SK-N-SH treated with all-trans-retinoic acid at 6 μM for 48 hours (cell line): Measurements from ENCODE around the gene HOXA7.

Experiments
- ATAC-seq: fragments of 200-7000 bp; cut with Tn5 transposase; 3 replicates; pipeline ENCODE4 v1.9.1; 2020; ENCODE audit warnings: mild to moderate bottlenecking, moderate library complexity
- BACH2 ChIP-seq: fragments of 250-450 bp; sonication (Bioruptor Pico); IDR thresholded peaks from 2 replicates; pipeline ENCODE4 v1.9.0; 2021; ENCODE audit warnings: mild to moderate bottlenecking, borderline replicate concordance
- CREB5 ChIP-seq: fragments of 250-450 bp; sonication (Bioruptor Pico); IDR thresholded peaks from 2 replicates; pipeline ENCODE4 v1.5.1; 2020; ENCODE audit warnings: low read depth, mild to moderate bottlenecking, moderate library complexity
- CSDC2 ChIP-seq: fragments of 250-450 bp; sonication (Bioruptor Pico); IDR thresholded peaks from 2 replicates; pipeline ENCODE4 v1.5.0; 2020; ENCODE audit warnings: mild to moderate bottlenecking, moderate library complexity
- ESRRG ChIP-seq: fragments of 250-450 bp; sonication (Bioruptor Pico); IDR thresholded peaks from 2 replicates; pipeline ENCODE4 v1.6.1; 2021; ENCODE audit warnings: mild to moderate bottlenecking
- ISL1 ChIP-seq: fragments of 250-450 bp; sonication (Bioruptor Pico); IDR thresholded peaks from 2 replicates; pipeline ENCODE4 v2.1.2; 2022; ENCODE audit warnings: mild to moderate bottlenecking, moderate library complexity
- OSR1 ChIP-seq: fragments of 250-450 bp; sonication (Bioruptor Pico); IDR thresholded peaks from 2 replicates; pipeline ENCODE4 v1.8.0; 2022; ENCODE audit warnings: moderate library complexity, mild to moderate bottlenecking, inconsistent platforms
- PATZ1 ChIP-seq: fragments of 250-450 bp; sonication (Bioruptor Pico); IDR thresholded peaks from 2 replicates; pipeline ENCODE4 v1.8.0; 2020; ENCODE audit warnings: mild to moderate bottlenecking, moderate library complexity, borderline replicate concordance
- POU6F1 ChIP-seq: fragments of 250-450 bp; sonication (Bioruptor Pico); IDR thresholded peaks from 2 replicates; pipeline ENCODE4 v1.8.0; 2021; ENCODE audit warnings: low read depth, mild to moderate bottlenecking, moderate library complexity, borderline replicate concordance
- PPARA ChIP-seq: fragments of 250-450 bp; sonication (Bioruptor Pico); IDR thresholded peaks from 2 replicates; pipeline ENCODE4 v1.5.0; 2020; ENCODE audit warnings: mild to moderate bottlenecking, borderline replicate concordance
- RARB ChIP-seq: fragments of 250-450 bp; sonication (Bioruptor Pico); IDR thresholded peaks from 2 replicates; pipeline ENCODE4 v1.8.0; 2021; ENCODE audit warnings: mild to moderate bottlenecking, moderate library complexity
- SNAI2 ChIP-seq: fragments of 250-450 bp; sonication (Bioruptor Pico); IDR thresholded peaks from 2 replicates; pipeline ENCODE4 v1.5.0; 2020; ENCODE audit warnings: mild to moderate bottlenecking, moderate library complexity
- TCF4 ChIP-seq: fragments of 250-450 bp; sonication (Bioruptor Pico); IDR thresholded peaks from 2 replicates; pipeline ENCODE4 v1.8.0; 2021; ENCODE audit warnings: mild to moderate bottlenecking, moderate library complexity, borderline replicate concordance
- TOX ChIP-seq: fragments of 250-450 bp; sonication (Bioruptor Pico); IDR thresholded peaks from 2 replicates; pipeline ENCODE4 v1.8.0; 2021; ENCODE audit warnings: mild to moderate bottlenecking, moderate library complexity, borderline replicate concordance
- TSHZ2 ChIP-seq: fragments of 250-450 bp; sonication (Bioruptor Pico); IDR thresholded peaks from 2 replicates; pipeline ENCODE4 v1.5.0; 2020; ENCODE audit warnings: mild to moderate bottlenecking, moderate library complexity
- ZFP30 ChIP-seq: fragments of 450-650 bp; formaldehyde crosslinking; IDR thresholded peaks from 2 replicates; pipeline ENCODE4 v1.5.0; 2022; ENCODE audit warnings: mild to moderate bottlenecking, moderate library complexity
- ZNF70 ChIP-seq: fragments of 450-650 bp; formaldehyde crosslinking; IDR thresholded peaks from 2 replicates; pipeline ENCODE4 v1.5.0; 2020; ENCODE audit warnings: mild to moderate bottlenecking, moderate library complexity

HOXA7 gene

GRCh38 chr7:27155816-27156507 is 513 bp downstream of the HOXA7 start:
- ATAC-seq: no peak
- TF ChIP-seq ISL1 (CRISPR knock-in tag) (no peak), TOX (no peak), BACH2 (no peak), ZFP30 (CRISPR knock-in tag) (no peak), CREB5 (CRISPR knock-in tag) (no peak), PATZ1 (CRISPR knock-in tag) (no peak), OSR1 (no peak), POU6F1 (no peak)

- TF ChIP-seq RARB (CRISPR knock-in tag) (no peak), TOX (no peak), PATZ1 (CRISPR knock-in tag) (no peak)
- TF ChIP-seq, all 23 proteins: peak for 0
- no peak for ATAC-seq
Observed at GRCh38 chr7:27154901-27155815, 1.3 kb downstream of the HOXA7 start.

- no peak for ATAC-seq
- TF ChIP-seq POU6F1 (no peak), BACH2 (no peak)
Observed at GRCh38 chr7:27154369-27154768, 2.1 kb downstream of the HOXA7 start.

- no peak for ATAC-seq
- no peak for TF ChIP-seq ESRRG (CRISPR knock-in tag)
- TF ChIP-seq CSDC2 (CRISPR knock-in tag): no peak
- TF ChIP-seq ISL1 (CRISPR knock-in tag): no peak
- no peak for TF ChIP-seq SNAI2
- no peak for TF ChIP-seq TOX
- no peak for TF ChIP-seq PATZ1 (CRISPR knock-in tag)
- no peak for TF ChIP-seq CREB5 (CRISPR knock-in tag)
- TF ChIP-seq POU6F1: no peak
- TF ChIP-seq ZNF70 (CRISPR knock-in tag): no peak
- TF ChIP-seq TSHZ2 (CRISPR knock-in tag): no peak
- no peak for TF ChIP-seq PPARA (CRISPR knock-in tag)
- TF ChIP-seq TCF4 (CRISPR knock-in tag): no peak
Observed at GRCh38 chr7:27153526-27153925, 2.9 kb downstream of the HOXA7 start.
